Calu3 (cell line): ENCODE data around the gene SAT1. TPM values are rescaled to one million over a fixed set of nuclear protein-coding genes. Genes with fewer than 3 reads are reported as not detected.

Source experiments
- BruUV-seq: library from RNA; stranded (reverse); fragments of 400-500 nt; replicated peaks from 2 replicates; lab custom pipeline; 2021; lab: Mats Ljungman, UMichigan
- CTCF ChIA-PET: fragments of 300-600 bp; sonication (Branson Sonifier 250); formaldehyde crosslinking; loops from one replicate; lab custom pipeline; 2022; ENCODE audit warnings: antibody characterized with exemption; lab: Charles Lee
- DNase-seq: peaks from one replicate; pipeline ENCODE4 v3.0.0; 2022
- H3K27ac Mint-ChIP-seq: one replicate; pipeline ENCODE4 v1.8.0; 2022; ENCODE audit warnings: mixed read lengths; ENCODE audit not compliant: unreplicated experiment
- H3K27me3 Mint-ChIP-seq: one replicate; pipeline ENCODE4 v1.8.0; 2022; ENCODE audit warnings: mixed read lengths; ENCODE audit not compliant: unreplicated experiment
- H3K36me3 Mint-ChIP-seq: one replicate; pipeline ENCODE4 v1.8.0; 2022; ENCODE audit warnings: mild to moderate bottlenecking, moderate library complexity, mixed read lengths; ENCODE audit not compliant: insufficient read depth, unreplicated experiment
- H3K4me1 Mint-ChIP-seq: one replicate; pipeline ENCODE4 v1.8.0; 2022; ENCODE audit warnings: mild to moderate bottlenecking, low read depth, mixed read lengths; ENCODE audit not compliant: unreplicated experiment
- H3K4me3 Mint-ChIP-seq: one replicate; pipeline ENCODE4 v1.8.0; 2022; ENCODE audit warnings: mild to moderate bottlenecking, low read depth, moderate library complexity, mixed read lengths; ENCODE audit not compliant: unreplicated experiment
- H3K9me3 Mint-ChIP-seq: one replicate; pipeline ENCODE4 v1.8.0; 2022; ENCODE audit warnings: low read depth, mixed read lengths; ENCODE audit not compliant: unreplicated experiment
- CTCF ChIP-seq: fragments of 200-600 bp; IDR thresholded peaks from one replicate; pipeline ENCODE4 v1.8.0; 2022; ENCODE audit warnings: antibody characterized with exemption; ENCODE audit not compliant: unreplicated experiment
- intact Hi-C: fragments of 100-400 bp; cut with micrococcal nuclease; formaldehyde crosslinking; loops from one replicate; pipeline ENCODE4 v1.10.0; 2022; ENCODE audit not compliant: unreplicated experiment
- total RNA-seq: library from RNA; stranded (reverse); gene quantifications from 2 replicates; pipeline ENCODE4 v1.2.3, GENCODE V29; 2022

SAT1 gene
- total RNA-seq, 1 experiment from 2014 or later: 426 TPM

- Mint-ChIP-seq H3K4me3 (no peak overlapping the region), H3K27me3 (no peaks in the 10 kb centered on the region), H3K4me1 (no peaks in the 10 kb centered on the region), H3K9me3 (no peaks in the 10 kb centered on the region), H3K36me3 (no peaks in the 10 kb centered on the region), H3K27ac (no peak overlapping the region)
- no TSS peak for BruUV-seq
- intact Hi-C loops: no loop called here
- CTCF ChIA-PET: no interaction called here
- no peak for TF ChIP-seq CTCF
- no peak for DNase-seq
These were observed 49.7 kb downstream of the SAT1 start for GRCh38 chrX:23832721-23833120.

Other genes starting within 250 kb of the SAT1 start
- 129 and 132 TPM in 2 replicates for gene PRDX4, start 115.7 kb upstream of the SAT1 start, total RNA-seq
- gene ACOT9, start 39.9 kb upstream of the SAT1 start, total RNA-seq: 38.1 and 49.6 TPM in 2 replicates
- gene APOO, start 124.8 kb downstream of the SAT1 start, total RNA-seq: 46.8 and 50.0 TPM in 2 replicates
- not detected in 2 replicates for gene CXorf58, start 124.8 kb downstream of the SAT1 start, total RNA-seq
- 4.0 and 4.7 TPM in 2 replicates for gene KLHL15, start 244.0 kb downstream of the SAT1 start, total RNA-seq